ENCODE results near the gene TBC1D22B.
A peak's percentile ranks its signal among the peaks of the same experiment; 100 is the strongest.
"Not testable (repeated sequence)": the region's sequence is repeated elsewhere in the genome, so short reads cannot be mapped to it uniquely, and the experiment has no call there.

TBC1D22B gene

DNA sequence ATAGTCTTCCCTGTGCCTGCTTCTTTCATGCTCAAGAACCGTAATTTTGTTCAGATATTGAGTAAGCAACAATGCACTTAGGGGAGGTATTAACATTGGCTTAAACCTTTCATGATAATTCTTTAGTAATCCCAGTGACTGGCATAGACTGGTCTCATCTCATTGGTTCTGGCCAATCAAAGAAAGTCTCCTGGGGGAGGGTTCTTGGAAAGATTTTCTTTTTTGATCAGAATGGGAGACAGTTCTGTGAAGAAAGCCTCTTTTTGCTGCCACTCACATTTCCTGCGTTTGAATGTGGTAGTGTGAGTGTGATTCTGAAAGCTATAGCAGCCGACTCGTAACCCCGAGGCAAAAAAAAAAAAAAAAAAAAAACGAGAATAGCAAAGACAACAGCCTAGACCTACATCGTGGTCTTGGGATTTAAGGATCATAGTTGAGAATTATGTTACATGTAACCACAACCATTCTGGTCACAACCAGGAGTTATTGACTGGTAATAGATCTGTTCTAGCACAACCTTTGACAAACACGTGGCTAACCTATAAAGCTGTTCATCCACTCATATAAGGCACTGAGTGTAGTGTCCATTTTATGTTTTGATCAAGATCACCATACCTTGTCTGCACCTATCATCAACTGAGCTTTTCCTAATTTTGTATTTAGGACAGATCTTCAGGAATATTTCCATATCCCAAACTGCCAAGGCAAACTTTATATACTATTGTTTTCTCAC is 15.4 kb downstream of the TBC1D22B start:
- no peak for DNase-seq

DNA sequence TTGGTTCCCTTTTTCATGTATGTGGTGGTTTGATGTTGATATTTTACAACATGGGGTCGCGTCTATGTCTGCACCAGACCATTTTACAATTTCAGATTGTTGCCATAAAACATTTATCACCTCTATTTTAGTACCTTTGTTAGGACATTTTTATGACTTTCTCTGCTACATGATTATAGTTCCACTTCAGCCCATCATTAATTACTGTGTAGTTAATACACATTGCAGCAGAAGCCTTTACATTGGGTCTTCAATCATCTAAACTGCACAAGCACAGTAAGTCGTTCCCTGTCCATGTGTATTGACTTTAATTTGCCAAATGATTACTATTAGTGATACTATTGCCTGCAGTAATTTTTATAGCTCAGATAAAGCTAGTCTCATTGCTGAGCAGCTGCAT is 16.1 kb downstream of the TBC1D22B start:
- DNase-seq, result no peak

DNA sequence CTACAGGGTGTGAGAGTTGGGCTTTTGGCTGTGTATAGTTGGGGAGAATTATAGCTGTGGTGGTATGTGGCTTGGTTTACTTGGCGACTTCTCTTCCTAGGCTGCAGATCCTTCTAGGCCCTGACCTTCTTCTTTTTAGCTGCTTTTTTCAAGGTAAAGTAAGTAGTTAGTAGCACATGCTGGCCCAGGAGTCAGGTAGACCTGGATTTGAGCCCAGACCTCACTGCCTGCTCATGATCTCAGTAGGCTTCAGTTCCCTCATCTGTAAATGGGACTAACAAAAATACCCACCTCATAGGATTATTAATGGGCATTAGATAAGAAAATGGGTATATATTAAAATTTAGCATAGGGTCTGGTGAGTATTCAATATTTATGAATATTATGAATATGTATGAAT is 17.8 kb downstream of the TBC1D22B start:
- DNase-seq, result no peak

DNA sequence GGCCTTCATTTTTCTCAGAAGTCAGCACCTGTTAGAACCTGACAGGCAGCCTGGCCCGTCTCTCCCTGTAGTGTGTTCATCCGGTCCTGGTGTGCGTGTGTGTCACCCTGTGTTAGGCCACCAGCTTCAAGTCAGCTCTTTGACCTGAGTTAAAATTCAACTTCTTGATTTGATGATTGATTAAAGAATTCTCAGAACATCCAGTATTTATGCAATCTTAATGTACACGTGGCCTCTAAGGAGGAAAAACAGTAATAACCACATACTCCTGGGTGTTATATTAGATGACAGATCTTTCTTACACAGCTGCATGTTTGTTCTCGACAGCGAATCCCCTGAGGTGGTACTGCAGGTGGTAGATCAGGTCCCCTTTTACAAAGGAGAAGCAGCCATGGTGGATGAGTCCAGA is 19.4 kb downstream of the TBC1D22B start:
- no peak for DNase-seq

DNA sequence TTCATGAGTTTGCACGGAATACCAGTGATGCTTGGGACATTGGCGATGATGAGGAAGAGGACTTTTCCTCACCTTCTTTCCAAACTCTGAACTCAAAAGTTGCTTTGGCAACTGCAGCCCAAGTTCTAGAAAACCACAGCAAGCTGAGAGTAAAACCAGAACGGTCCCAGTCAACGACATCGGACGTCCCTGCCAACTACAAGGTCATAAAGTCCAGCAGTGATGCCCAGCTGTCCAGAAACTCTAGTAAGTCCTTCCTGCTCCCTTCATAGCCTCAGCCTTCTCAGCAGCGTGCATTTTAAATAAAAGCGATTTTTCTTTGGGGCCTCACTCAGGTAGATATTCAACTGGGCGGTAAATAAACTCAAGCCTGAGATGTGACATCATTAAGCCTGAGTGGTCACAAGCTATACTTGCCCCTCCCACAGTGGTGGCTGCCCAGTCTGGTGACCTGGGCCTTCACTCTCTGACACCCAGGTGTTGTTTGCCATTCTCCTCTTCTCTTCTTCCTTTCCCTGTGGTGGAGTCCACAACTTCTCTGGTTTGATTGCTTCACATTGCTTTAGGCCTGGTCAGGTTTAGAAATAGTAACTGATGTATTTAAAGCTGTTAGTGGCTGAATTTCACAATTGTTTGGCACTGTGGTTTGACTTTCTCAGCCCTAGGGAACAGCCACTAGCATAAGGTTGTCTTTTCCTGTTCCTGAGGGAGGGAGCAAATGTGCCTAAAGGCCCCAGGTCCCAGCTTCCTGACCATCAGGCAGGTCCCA is 22.0 kb downstream of the TBC1D22B start:
- no peak for DNase-seq

DNA sequence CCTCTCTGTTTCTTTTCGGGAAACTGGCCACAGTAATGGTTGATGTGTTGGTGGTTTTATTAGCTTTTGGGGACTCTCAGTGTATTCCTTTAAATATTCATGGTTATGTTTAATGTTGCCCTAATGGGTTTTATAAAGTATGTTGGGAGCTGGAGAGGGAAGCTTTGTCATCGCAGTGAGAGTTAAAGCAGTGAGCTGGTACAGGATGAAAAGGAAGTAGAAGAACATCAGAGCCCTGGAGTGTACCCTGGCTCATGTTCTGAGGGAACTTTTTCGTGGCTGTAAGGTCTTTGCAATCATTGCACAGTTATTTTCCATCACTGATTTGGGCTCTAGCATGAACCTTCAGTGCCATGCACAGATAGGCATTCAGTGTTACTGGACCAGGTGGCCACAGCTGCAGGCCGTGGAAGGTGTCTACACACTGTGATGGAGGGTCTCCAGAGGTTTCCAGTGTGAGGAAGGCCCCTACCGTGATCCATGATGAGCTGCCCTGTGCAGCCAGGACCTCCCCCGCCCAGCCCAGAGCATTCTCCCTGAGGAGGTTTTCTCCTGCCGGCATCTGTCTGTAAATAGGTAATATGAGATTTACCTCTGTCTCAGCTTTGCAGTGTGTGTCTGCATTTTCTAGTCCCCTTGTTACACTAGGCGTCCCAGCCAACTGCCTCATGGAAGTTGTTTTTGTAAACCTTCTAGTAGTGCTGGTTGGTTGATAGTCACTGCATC is 22.8 kb downstream of the TBC1D22B start:
- no peak for DNase-seq

DNA sequence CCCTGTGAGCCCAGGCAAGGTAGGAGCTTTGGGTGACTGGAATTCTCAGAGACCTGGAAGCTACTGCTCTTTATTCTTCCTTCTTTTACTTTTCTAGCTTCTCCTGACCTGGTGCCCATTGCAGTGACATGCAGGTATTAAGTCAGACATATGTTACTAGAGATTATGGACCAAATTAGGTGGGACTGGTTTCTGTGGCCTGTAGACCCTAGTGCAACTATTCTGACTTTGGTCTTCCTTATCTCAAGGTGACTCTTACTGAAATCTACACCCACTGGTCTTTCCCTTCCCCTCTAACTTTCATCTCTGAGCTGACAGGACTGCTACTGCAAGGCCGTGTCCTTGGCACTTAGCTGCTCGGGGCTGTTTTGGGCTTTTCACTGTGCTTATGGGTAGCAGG is 24.8 kb downstream of the TBC1D22B start:
- no peak for DNase-seq

DNA sequence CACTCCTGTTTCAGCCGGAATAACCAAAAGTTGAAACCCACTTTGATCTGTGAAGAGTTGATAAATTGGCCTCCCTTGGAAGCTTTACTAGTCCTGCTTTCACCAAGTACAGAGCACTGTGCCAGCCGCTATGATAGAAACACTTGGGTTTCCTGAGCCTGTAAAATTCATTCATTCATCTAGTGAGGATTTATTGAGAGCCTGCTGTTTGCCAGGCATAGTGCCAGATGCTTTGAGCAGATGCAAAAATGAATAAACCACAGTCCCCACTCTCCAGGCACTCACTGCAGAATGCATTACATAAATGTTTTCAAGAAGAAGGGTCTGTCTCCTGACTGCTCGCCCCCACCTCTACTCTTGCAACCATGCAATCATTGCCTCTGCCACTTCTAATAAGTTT is 25.7 kb downstream of the TBC1D22B start:
- DNase-seq, result no peak

DNA sequence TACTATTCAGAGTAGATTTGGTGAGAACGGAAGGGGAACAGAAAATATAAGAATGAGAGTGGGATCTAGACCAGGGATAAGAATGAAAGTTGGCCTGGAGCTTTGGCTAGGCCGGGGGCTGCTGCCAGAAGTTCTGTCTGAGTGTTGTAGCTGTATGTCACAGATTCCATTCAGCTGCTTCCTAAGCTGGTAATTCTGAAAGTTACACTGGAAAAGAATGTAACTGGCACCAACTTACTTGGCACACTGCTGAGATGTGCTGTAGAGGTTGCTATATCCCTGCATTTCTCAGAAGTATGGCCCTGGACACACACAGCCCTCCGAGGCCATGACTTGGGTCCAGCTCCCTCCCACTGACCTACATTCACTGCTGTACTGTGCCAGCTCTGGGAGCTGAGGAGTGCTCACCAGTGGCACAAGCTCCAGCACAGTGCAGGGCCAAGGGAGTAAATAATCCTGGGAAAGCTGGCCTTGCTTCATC is 26.1 kb downstream of the TBC1D22B start:
- DNase-seq, result no peak

DNA sequence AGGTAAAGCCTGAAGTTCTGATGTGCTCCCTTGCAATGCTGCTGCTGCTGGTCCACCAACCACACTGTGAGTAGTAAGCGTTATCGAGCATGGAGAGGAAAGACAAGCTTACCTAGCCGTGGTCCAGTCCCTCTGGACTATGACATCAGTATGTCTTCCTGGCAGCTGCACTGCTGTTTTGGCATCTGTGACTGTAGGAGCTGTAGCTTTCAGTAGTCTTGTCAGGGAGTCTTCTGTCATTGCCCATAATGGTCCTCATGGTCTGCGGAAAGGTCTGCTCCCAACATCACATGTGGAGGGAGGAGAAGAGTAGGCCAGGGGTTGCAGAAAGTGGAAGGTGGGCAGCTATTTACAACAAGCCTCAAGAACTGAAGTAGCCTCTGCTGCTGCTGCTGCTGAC is 27.2 kb downstream of the TBC1D22B start:
- no peak for DNase-seq

DNA sequence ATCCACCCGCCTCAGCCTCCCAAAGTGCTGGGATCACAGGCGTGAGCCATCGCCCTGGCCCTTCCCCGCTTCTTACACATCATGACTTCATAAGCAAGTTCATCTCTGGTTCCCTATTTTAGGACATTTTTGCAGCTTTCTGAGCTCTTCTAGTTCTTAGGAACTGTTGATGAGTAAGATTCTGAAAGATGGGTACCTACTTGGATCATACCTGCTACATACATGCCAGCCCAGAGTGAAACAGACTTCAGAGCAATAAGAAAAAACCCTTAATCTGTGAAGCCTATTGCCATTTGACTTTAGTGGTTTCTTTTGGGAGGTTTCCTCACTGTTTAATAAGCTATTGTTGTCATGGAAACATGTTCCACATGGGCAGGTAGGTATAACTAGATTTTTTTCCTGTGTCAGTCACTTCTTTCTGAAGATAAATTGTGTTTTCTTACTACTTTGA is 28.3 kb downstream of the TBC1D22B start:
- DNase-seq, result no peak

DNA sequence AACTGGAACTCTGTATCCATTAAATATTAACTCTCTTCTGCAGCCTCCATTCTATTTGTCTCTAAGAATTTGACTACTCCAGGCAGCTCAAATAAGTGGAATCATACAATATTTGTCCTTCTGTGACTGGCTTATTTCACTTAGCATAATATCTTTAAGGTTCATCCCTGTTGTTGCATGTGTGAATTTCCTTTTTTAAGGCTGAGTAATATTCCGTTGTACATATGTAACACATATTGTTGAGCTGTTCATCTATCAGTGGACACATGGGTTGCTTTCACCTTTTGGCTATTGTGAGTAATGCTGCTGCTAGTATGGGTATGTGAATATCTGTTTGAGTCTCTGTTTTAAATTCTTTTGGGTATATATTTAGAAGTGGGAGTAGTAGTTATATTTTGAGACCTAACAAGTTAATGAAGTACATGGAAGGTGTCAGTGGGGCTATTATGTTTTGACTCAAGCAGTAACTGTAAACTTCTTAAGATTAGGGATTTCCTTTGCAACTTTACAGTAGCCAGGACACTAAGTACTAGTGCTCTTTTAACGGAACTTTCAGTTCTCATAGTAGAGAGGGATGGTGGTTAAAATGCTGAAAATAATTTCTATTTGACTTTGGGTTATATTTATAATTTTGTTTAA is 30.1 kb downstream of the TBC1D22B start:
- no peak for DNase-seq

DNA sequence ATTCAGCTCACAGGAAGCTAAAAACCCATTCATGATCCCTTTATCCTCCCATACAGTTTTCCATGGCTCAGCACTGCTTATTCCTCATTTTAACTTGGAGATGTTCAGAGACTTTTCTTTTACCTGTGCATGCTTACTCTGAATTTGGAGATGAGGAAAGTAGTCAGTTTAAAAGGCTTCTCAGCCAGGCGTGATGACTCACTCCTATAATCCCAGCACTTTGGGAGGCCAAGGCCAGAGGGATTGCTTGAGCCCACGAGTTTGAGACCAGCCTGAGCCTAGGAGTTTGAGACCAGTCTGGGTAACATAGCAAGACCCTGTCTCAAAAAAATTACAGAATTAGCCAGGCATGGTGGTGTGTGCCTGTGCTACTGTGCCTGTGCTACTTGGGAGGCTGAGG is 30.7 kb downstream of the TBC1D22B start:
- no peak for DNase-seq

DNA sequence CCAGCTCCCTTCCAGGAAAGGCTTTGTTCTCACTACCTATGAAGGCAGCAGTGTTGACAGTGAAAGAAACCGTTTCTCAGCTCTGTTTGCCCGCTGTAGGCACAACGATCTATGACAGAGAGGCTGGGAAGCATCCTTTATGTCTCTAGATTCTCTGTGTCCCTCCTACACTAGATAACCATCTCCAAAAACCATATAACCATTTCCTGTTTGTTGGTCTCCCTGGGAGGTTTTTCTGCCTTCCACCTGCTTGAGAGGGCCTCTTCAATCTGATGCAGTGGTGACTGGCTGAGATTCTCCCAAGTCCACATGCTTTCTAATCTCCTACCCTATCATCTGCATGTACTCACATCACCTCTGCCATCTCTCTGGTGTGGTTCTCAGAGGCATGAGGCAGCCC is 32.4 kb downstream of the TBC1D22B start:
- peak; percentile 53 for DNase-seq

DNA sequence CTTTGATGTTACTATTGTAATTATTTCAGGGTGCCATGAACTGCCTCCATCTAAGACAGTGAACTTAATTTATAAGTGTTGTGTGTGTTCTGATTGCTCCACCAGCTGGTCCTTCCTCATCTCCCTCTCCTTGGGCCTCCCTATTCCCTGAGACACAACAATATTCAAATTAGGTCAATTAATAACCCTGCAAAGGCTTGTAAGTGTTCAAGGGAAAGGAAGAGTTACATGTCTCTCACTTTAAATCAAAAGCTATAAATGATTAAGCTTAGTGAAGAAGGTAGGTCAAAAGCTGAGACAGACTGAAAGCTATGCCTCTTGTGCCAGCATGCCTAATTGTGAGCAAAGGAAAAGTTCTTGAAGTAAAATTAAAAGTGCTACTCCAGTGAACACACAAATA is 35.9 kb downstream of the TBC1D22B start:
- DNase-seq, result no peak

DNA sequence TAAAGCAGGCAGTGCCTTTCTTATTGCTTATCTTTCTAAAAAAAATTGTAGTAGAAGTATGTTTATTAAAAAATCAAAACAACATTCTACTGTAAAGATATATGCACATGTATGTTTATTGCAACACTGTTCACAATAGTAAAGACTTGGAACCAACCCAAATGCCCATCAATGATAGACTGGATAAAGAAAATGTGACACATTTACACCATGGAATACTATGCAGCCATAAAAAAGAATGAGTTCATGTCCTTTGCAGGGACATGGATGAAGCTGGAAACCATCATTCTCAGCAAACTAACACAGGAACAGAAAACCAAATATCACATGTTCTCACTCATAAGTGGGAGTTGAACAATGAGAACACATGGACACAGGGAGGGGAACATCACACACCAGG is 40.1 kb downstream of the TBC1D22B start:
- not testable (repeated sequence) for DNase-seq

DNA sequence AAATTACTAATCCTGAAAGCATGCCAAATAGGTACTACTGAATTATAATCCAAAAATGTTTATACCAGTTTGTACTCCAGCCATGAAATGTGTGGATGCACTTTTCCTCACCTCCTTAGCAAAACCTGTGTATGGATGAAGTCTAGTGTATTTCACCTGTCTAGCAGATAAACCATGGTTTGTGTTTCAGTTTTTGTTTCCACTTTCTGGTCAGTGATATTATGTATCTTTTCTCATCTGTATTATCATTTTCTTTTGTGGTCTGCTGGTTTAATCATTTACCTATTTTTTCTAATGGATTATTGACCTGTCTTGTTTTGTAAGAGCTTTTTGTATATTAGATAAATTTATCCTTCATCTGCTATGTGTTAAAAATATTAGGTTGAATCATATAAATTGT is 41.4 kb downstream of the TBC1D22B start:
- no peak for DNase-seq

DNA sequence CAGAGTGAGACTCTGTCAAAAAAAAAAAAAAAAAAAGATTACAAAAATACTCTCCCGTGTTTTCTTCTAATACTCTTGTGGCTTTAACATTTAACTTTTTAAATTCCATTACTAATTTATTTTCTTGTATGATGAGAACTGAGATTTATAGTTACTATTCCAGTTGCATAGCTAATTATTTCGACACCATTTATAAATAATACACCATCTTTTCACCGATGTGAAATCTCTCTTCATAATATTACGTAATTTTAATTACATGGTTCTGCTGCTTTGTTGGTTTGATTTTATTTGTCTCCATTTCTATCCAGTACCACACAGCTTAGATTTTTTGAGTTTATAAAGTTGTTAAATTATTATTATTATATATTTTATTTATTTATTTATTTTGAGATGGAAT is 42.4 kb downstream of the TBC1D22B start:
- DNase-seq, result no peak

DNA sequence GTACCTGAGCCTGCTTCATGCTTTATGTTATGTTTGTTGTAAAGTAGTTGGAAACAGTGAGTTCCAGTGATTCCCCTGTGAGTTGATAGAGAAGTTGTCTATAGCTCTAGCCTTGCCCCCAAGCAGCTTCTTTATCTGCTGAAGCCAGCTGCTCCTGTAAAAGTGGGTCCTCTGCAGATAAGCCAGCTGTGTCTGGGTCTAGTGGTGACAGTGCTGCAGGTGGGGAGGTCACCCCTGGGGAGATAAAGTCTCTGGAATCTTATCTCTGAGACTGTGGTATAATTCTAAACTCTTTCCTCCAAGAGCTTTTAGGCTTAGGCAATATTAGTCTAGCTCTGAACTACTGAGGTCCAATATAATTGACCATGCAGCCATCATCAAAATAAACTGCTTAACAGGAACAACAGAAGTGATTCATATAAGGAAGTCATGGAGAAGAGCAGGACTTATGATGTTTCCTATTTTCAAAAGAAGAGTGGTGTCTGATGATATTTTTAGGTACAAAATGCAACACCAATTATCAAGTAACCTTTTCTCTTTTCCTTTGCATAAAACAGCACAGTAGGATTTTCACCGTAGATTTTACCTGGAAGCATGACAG is 44.6 kb downstream of the TBC1D22B start:
- no peak for DNase-seq

DNA sequence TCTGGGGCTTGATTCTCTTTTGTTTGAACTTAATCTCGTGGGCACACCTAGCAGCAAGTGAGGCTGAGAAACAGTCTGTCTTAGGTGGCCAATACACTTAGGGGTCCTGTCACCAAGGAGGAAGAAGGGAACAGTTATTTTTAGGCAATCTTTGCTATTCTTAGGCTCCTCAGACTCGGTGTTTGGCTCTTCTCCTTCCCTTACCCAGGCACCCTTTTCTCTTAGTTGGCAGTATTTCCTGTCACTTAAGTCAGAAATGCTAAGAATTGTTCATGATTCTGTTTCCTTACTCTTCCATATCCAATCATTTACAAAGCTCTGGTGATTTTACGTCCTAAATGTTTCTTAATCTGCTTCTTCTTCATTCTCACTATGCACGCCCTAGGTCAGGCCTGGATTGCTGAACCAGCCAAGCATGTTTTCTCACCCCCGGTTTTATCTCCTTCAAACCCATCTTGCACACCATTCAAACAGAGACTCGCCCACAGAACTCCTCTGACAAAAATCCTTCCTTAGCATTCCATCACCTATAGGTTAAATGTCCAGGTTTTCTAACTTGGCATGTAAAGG is 45.6 kb downstream of the TBC1D22B start:
- DNase-seq, result no peak

DNA sequence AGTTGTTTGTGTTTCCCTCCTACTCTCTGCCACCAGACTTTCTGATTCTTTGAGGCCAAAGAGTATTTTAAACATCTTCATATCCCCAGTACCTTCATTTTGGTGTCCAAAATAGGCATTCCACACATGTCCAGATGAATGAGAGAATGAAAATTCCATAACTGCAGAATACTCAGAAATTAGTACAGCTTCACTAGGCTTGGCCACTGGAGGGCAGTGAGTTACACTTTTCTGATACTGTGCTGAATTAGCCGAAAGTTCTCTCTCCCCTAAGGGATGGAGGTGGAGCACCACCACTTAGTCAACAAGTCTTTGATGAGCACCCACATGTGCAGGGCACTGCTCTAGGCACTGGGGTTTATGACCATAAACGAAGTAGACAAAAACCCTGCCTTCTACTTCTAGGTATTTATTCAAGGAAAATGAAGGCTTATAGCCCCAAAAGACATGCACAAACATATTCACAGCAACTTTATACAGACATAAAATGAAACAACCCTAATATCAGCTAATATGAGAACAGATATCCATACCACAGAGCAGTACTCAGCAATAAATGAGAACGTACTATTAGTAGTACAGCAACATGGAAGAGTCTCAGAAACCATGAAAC is 46.4 kb downstream of the TBC1D22B start:
- peak; percentile 10 for DNase-seq

DNA sequence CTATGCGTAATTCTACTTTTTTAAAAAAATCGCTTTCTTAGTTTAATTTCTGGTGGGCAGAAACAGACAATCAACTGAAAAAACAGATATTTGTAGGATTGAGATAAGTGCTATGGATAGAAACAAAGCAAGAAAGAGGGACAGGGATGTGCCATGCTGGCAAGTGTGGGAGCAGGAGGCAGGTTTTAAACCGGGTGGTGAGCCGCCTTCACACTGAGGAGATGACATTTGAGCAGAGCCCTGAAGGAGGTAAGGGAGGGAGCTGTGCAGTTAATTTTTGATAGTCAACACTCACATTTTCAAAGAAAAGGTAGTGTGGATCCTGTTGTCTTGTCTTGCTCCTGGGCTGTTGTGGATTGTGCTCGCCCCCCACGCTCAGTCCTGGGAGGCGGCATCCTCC is 47.2 kb downstream of the TBC1D22B start:
- DNase-seq, result no peak
